ENCODE data around the gene GPBAR1. TPM values are rescaled to one million over a fixed set of nuclear protein-coding genes. Genes with fewer than 3 reads are reported as not detected.
A peak's percentile ranks its signal among the peaks of the same experiment; 100 is the strongest.

GPBAR1 gene
- total and polyA plus RNA-seq, 9 of the 15 experiments (the other 6 are each of a cell fraction or from before 2014, with no cell fraction given), result not detected

DNA sequence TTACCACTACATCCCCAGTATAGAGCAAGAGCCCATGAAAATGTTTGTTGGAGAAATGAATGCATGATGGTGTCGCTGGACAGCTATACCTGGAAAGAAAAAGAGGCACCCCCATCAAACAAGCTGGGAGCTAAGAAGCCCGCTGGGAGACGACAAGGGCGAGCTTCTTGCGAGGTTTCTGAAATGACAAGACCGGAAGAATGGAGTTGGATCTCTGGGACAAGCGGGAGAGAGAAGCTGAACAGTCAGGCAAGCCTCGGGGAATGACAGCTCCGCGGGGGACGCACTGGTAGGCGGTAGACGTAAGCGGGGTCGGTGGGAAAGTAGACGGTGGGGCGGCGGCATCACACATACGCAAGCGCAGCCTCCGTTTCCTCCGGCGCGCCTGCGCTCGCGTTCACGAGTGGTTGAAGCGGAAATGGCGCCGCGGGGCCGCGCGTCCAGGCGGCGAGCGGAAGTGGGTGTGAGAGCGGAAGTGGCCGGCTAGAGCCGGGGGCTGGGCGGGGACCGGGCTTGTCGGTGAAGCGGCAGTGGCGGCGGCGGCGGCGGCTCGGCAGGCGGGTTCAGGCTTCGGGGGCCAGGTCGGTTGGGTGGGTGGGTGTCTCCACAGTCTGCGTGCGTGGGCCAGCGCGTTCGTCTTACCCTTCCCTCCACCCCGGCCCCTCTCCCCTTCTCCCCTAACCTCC, 44.0 kb upstream of the GPBAR1 start, which contains the start of gene ARPC2 (continued):
- TF ChIP-seq JUND (IDR thresholded peaks at IDR 0.05; ENCODE audit: borderline replicate concordance, low read depth, low read length), result no peak
- TF ChIP-seq JUND (tag; IDR thresholded peaks at IDR 0.05; ENCODE audit: borderline replicate concordance, low read depth, low read length), result no peak; the same call in 2 of the 3 replicates
- TF ChIP-seq OTX1 (CRISPR knock-in tag; IDR thresholded peaks at IDR 0.05), result no peak
- peak; percentile 72 for TF ChIP-seq POLR2H (tag; IDR thresholded peaks at IDR 0.05; ENCODE audit: low read depth)
- peak; percentile 85 for TF ChIP-seq MEIS2 (IDR thresholded peaks at IDR 0.05; ENCODE audit: partially characterized antibody)
- TF ChIP-seq, protein P1, sequence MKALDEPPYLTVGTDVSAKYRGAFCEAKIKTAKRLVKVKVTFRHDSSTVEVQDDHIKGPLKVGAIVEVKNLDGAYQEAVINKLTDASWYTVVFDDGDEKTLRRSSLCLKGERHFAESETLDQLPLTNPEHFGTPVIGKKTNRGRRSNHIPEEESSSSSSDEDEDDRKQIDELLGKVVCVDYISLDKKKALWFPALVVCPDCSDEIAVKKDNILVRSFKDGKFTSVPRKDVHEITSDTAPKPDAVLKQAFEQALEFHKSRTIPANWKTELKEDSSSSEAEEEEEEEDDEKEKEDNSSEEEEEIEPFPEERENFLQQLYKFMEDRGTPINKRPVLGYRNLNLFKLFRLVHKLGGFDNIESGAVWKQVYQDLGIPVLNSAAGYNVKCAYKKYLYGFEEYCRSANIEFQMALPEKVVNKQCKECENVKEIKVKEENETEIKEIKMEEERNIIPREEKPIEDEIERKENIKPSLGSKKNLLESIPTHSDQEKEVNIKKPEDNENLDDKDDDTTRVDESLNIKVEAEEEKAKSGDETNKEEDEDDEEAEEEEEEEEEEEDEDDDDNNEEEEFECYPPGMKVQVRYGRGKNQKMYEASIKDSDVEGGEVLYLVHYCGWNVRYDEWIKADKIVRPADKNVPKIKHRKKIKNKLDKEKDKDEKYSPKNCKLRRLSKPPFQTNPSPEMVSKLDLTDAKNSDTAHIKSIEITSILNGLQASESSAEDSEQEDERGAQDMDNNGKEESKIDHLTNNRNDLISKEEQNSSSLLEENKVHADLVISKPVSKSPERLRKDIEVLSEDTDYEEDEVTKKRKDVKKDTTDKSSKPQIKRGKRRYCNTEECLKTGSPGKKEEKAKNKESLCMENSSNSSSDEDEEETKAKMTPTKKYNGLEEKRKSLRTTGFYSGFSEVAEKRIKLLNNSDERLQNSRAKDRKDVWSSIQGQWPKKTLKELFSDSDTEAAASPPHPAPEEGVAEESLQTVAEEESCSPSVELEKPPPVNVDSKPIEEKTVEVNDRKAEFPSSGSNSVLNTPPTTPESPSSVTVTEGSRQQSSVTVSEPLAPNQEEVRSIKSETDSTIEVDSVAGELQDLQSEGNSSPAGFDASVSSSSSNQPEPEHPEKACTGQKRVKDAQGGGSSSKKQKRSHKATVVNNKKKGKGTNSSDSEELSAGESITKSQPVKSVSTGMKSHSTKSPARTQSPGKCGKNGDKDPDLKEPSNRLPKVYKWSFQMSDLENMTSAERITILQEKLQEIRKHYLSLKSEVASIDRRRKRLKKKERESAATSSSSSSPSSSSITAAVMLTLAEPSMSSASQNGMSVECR (CRISPR knock-in tag; IDR thresholded peaks at IDR 0.05), result peak; percentile 42; the same call in 1 of the 2 replicates
- TF ChIP-seq NCOR1 (IDR thresholded peaks at IDR 0.05), result 0 out of 2 replicates have a peak, but pooled peaks have one; percentile 20
- no peak for TF ChIP-seq ZNF780A (CRISPR knock-in tag; IDR thresholded peaks at IDR 0.05)
- no peak for TF ChIP-seq ATF1 (CRISPR knock-in tag; IDR thresholded peaks at IDR 0.05)
- TF ChIP-seq ATF1 (tag; IDR thresholded peaks at IDR 0.05), result peak; percentile 64
- peak; percentile 97 for TF ChIP-seq HNRNPLL (IDR thresholded peaks at IDR 0.05; ENCODE audit: low read depth, low read length, poor library complexity, severe bottlenecking)
- TF ChIP-seq, protein P2, sequence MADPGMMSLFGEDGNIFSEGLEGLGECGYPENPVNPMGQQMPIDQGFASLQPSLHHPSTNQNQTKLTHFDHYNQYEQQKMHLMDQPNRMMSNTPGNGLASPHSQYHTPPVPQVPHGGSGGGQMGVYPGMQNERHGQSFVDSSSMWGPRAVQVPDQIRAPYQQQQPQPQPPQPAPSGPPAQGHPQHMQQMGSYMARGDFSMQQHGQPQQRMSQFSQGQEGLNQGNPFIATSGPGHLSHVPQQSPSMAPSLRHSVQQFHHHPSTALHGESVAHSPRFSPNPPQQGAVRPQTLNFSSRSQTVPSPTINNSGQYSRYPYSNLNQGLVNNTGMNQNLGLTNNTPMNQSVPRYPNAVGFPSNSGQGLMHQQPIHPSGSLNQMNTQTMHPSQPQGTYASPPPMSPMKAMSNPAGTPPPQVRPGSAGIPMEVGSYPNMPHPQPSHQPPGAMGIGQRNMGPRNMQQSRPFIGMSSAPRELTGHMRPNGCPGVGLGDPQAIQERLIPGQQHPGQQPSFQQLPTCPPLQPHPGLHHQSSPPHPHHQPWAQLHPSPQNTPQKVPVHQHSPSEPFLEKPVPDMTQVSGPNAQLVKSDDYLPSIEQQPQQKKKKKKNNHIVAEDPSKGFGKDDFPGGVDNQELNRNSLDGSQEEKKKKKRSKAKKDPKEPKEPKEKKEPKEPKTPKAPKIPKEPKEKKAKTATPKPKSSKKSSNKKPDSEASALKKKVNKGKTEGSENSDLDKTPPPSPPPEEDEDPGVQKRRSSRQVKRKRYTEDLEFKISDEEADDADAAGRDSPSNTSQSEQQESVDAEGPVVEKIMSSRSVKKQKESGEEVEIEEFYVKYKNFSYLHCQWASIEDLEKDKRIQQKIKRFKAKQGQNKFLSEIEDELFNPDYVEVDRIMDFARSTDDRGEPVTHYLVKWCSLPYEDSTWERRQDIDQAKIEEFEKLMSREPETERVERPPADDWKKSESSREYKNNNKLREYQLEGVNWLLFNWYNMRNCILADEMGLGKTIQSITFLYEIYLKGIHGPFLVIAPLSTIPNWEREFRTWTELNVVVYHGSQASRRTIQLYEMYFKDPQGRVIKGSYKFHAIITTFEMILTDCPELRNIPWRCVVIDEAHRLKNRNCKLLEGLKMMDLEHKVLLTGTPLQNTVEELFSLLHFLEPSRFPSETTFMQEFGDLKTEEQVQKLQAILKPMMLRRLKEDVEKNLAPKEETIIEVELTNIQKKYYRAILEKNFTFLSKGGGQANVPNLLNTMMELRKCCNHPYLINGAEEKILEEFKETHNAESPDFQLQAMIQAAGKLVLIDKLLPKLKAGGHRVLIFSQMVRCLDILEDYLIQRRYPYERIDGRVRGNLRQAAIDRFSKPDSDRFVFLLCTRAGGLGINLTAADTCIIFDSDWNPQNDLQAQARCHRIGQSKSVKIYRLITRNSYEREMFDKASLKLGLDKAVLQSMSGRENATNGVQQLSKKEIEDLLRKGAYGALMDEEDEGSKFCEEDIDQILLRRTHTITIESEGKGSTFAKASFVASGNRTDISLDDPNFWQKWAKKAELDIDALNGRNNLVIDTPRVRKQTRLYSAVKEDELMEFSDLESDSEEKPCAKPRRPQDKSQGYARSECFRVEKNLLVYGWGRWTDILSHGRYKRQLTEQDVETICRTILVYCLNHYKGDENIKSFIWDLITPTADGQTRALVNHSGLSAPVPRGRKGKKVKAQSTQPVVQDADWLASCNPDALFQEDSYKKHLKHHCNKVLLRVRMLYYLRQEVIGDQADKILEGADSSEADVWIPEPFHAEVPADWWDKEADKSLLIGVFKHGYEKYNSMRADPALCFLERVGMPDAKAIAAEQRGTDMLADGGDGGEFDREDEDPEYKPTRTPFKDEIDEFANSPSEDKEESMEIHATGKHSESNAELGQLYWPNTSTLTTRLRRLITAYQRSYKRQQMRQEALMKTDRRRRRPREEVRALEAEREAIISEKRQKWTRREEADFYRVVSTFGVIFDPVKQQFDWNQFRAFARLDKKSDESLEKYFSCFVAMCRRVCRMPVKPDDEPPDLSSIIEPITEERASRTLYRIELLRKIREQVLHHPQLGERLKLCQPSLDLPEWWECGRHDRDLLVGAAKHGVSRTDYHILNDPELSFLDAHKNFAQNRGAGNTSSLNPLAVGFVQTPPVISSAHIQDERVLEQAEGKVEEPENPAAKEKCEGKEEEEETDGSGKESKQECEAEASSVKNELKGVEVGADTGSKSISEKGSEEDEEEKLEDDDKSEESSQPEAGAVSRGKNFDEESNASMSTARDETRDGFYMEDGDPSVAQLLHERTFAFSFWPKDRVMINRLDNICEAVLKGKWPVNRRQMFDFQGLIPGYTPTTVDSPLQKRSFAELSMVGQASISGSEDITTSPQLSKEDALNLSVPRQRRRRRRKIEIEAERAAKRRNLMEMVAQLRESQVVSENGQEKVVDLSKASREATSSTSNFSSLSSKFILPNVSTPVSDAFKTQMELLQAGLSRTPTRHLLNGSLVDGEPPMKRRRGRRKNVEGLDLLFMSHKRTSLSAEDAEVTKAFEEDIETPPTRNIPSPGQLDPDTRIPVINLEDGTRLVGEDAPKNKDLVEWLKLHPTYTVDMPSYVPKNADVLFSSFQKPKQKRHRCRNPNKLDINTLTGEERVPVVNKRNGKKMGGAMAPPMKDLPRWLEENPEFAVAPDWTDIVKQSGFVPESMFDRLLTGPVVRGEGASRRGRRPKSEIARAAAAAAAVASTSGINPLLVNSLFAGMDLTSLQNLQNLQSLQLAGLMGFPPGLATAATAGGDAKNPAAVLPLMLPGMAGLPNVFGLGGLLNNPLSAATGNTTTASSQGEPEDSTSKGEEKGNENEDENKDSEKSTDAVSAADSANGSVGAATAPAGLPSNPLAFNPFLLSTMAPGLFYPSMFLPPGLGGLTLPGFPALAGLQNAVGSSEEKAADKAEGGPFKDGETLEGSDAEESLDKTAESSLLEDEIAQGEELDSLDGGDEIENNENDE (IDR thresholded peaks at IDR 0.05; ENCODE audit: low read depth, low read length), result no peak
- peak; percentile 55 for TF ChIP-seq CXXC5 (CRISPR knock-in tag; IDR thresholded peaks at IDR 0.05)

Measured in K562 (cell line).